Hematopoietic multipotent progenitor cell treated with erythropoietin and hydrocortisone succinate and interleukin-3 and kit ligand, for 17 days (in vitro differentiated cells): ENCODE data around the gene PSAP.
A peak's percentile ranks its signal among the peaks of the same experiment; 100 is the strongest.
"Not testable (repeated sequence)": the region's sequence is repeated elsewhere in the genome, so short reads cannot be mapped to it uniquely, and the experiment has no call there.

Experiments used
- DNase-seq: peaks from one replicate; pipeline ENCODE4 v3.0.0-alpha.2; 2015; ENCODE audit warnings: low spot score

Gene PSAP

GRCh38 chr10:71850743-71851464 is at the start of gene PSAP:
Gene PSAP (minus strand): TSS chr10:71851251. CDS start chr10:71851221, 30 bp downstream.
- peak; percentile 100 for DNase-seq

- DNase-seq = no peak
Observed at GRCh38 chr10:71900441-71901180, 49.6 kb upstream of the PSAP start.

DNA sequence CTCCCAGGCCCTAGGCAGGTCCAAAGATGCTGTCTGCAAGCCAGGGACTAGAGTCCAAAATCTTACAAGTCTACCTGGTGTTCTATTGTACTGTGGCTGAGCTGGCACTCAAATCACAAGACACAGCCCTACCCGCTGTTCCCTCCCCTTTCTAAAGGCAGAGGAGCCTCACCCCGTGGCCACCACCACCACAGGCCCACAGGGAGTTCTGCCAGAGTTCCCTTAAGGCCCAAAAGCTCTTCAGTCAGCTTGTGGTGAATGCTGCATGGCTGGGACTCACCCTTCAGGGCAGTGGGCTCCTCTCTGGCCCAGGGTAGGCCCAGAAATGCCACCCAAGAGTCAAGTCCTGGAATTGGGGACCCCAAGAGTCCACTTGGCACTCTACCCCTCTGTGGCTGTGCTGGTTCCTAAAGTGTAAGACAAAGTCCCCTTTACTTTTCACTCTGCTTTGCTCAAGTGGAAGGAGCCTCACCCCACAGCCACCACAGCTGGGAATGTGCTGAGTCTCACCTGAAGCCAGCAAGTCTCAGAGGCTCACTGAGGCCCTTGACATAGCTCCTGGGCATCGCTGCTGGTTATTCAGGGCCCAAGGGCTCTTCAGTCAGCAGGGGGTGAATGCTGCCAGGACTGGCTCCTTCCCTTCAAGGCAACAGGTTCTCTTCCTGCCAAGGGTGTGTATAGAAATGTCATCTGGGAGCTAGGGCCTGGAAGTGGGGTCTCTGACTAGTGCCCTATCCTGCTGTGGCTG is 48.8 kb upstream of the PSAP start:
- DNase-seq = no peak

GRCh38 chr10:71898346-71898745 is 47.3 kb upstream of the PSAP start:
- not testable (repeated sequence) for DNase-seq

GRCh38 chr10:71893920-71894319 is 42.9 kb upstream of the PSAP start:
- DNase-seq = no peak

DNA sequence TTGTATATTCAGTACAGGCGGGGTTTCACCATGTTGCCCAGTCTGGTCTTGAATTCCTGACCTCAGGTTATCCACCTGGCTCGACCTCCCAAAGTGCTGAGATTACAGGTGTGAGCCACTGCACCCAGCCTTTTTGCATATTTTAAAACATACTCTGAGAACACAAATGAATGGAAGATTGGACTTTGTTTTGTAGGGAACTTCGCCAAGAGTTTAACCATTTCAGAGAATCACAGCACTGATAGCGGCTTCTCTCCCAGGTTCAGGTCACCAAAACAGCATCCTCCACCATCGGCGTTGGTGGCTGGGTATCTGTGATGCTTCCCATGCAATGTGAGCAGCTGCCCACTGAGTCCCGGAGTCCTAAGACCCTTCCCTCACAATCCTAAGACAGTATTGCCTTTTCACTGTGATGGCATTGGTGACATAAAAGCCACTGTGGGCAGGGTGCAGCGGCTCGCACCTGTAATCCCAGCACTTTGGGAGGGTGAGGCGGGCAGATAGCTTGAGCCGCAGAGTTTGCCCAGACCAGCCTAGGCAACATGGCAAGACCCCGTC is 42.3 kb upstream of the PSAP start:
- no peak for DNase-seq

- DNase-seq = no peak
Observed at GRCh38 chr10:71891437-71891836, 40.4 kb upstream of the PSAP start.

DNA sequence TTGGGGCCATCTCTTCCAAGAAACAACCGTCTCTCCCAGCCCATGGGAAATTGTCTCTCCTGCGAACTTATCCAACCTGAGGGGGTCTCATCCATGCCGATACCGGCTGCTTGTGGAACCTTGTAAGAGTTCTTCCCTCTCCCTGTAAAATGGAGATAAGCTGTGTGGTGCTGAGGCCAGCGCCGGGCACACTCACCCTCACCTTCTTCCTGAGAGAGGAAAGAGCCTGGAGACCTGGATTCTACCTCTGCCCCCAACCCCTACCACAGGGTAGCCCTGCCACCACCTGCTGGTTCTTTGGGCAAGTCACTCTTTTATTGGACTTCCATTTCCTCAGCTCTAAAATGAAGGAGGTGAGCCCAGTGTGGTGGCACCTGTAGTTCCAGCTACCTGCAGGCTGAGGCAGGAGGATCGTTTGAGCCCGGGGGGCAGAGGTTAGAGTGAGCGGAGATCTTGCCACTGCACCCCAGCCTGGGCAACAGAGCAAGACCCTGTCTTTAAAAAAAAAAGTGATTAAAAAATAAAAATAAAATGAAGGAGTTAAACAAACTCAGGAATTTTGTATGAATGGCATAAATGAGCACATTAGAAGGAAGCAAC is 38.4 kb upstream of the PSAP start:
- DNase-seq = no peak

DNA sequence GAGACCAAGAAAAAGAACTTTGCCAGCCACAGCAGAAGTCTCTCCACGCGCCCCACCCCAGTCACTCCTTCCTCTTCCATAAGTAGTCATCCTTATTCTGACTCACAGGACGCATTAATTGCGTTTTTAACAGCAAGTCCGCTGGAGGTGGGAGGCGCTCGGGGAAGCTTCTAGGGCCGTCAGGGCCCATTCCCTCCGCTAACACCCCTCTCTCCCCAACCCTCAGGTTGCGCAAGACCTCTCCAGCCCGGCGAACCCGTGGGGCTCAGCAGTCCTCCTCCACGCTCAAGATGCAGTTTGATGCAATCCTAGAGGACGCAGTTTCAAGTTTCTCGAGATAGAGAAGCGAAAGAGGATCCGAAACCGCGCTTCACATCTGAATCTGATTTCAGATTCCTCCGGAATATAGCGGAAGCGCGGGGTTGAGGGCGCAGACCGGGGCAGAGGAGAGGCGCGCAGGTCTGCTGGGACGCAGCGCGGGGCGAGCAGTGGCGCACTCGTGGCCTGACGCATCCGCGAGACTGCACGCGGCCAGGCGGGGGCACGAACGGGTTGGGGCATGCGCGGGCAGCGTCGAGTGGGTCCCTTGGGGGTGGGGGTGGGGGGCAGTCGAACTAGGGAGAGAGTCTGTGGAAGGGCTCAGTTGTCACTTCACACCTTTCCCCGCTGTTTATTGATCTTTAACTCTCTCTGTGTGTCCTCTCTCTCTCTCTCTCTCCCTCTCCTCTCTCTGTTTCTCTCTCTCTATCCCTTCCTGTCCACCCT is 37.8 kb upstream of the PSAP start:
- DNase-seq = no peak

GRCh38 chr10:71888248-71888622 is 37.2 kb upstream of the PSAP start:
- no peak for DNase-seq

DNA sequence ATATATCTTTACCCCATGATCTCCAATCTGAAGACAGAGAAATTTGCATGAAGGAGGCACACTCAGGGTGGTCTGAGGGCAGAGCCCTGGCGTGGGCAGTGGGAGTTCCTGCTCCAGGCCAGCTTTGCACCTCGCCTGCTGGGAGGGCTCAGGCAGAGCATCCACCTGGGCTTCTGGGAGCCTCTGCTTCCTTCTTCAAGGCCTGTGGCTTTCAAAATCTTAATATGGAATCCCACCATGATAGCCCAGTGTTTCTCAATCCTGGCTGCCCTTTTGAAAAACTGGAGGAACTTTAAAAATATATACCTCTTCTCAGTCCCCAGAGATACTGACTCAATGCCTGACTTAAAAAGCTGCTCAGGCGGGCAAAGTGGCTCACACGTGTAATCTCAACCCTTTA is 36.7 kb upstream of the PSAP start:
- DNase-seq = no peak

DNA sequence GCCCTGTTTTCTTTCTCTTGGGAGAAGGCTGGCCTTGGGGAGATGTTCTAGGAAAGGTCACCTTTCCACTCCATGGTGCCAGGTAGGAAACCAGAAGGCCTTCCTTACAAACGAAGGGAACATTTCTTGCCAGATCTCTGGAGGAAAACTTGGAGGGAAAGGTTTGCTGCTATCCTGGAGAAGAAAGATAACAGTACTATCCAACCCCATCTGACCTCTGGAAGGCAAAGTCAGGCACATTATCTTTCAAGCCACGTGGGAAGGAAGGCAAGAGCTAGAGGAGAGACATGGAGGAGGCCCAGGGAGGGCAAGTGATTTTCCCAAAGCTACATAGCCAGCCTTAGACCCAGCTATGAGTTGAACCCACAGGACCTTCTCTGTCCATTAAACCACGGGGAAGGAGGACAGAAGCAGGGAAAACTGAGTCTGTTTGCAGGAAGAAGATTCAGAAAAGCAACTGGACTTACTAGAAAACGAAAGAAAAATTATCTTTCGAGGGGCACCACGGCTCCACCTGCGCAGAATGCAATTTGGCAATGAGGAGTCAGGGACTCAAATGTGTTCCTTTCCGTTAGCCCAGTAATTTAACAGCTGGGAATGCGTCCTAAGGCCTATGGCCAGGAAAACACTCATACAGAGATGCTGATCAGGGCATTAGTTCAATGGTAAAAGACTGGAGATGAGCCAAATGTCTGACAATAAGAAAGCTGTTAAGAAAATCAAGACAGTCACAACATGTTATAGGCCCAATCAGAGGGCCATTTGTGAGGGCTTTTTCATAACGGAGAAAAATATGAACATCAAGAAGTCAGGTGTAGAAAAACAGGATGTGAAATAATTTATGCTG is 32.0 kb upstream of the PSAP start:
- DNase-seq = no peak

DNA sequence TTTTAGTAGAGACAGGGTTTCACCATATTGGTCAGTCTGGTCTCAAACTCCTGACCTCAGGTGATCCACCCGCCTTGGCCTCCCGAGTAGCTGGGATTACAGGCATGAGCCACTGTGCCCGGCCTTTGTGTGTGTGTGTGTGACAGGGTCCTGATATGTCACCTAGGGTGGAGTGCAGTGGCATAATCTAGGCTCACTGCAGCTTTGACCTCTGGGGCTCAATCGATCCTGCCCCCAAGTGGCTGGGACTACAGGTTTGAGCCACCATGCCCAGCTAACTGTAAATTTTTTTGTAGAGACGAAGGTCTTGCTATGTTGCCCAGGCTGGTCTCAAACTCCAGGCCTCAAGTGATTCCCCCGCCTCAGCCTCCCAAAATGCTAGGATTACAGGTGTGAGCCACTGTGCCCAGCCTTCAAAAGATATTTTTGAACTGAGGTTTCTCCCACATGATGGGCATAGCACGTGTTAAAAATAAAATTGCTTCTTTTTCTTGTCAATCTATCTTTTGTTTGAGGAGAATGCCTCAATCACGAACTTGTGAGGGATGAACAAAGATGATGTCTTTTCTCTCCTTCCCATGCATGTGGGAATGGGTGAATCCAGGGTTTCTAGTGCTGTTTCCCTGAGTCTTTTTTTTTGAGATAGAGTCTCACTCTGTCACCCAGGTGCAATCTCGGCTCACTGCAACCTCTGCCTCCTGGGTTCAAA is 30.8 kb upstream of the PSAP start:
- DNase-seq = peak; percentile 80

DNA sequence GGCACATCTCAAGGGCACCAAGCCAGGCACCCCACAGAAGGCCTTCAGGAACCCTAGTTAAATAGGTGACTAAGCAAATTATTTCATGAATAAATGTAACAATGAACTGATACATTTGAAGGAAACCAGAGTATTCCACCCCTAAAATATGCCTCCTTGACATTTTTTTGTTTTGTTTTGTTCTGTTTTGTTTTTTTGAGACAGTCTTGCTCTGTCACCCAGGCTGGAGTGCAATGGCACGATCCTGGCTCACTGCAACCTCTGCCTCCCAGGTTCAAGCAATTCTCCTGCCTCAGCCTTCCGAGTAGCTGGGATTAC is 30.2 kb upstream of the PSAP start:
- DNase-seq = peak; percentile 28

GRCh38 chr10:71880425-71881306 is 29.6 kb upstream of the PSAP start:
- DNase-seq = no peak

- DNase-seq = no peak
Observed at GRCh38 chr10:71878327-71879034, 27.4 kb upstream of the PSAP start.

GRCh38 chr10:71877821-71878220 is 26.8 kb upstream of the PSAP start:
- no peak for DNase-seq

DNA sequence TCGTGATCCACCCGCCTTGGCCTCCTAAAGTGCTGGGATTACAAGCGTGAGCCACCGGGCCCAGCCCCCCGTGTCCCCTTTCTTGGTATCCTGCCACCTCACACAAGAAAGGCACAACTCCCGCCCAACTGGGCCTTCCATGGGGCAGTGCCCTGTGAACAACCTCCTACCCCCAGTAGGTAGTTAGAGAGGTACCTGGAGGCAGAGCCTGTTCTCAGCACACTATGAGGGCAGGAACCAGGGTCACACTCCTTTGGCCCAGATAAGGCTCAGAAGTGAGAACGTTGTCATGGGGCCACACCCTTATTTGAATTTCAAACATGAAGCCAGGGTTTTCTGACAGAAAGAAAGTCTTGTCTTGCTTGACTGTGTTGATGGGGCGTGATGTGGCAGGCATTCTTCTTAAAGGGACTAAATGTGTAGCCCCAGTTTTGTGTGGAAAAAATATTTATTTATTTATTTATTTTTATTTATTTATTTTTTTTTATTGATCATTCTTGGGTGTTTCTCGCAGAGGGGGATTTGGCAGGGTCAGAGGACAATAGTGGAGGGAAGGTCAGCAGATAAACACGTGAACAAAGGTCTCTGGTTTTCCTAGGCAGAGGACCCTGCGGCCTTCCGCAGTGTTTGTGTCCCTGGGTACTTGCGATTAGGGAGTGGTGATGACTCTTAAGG is 23.8 kb upstream of the PSAP start:
- peak; percentile 69 for DNase-seq
